ENCODE results near the gene PCLAF.
"Not testable (repeated sequence)": the region's sequence is repeated elsewhere in the genome, so short reads cannot be mapped to it uniquely, and the experiment has no call there.

Gene PCLAF

GRCh38 chr15:64381000-64381751 is at the start of gene PCLAF:
PCLAF (minus strand) TSS chr15:64381441; CDS start chr15:64381371, 70 bp downstream.
- DNase-seq (ENCODE audit: low spot score): peak; percentile 93

- no peak for DNase-seq (ENCODE audit: low spot score)
Measured at GRCh38 chr15:64430000-64430735, 48.9 kb upstream of the PCLAF start.

GRCh38 chr15:64429448-64429847 is 48.2 kb upstream of the PCLAF start:
- no peak for DNase-seq (ENCODE audit: low spot score)

GRCh38 chr15:64426845-64427465 is 45.7 kb upstream of the PCLAF start:
- no peak for DNase-seq (ENCODE audit: low spot score)

- DNase-seq (ENCODE audit: low spot score): no peak
Measured at GRCh38 chr15:64425221-64425620, 44.0 kb upstream of the PCLAF start.

- DNase-seq (ENCODE audit: low spot score): no peak
Measured at GRCh38 chr15:64423970-64424369, 42.7 kb upstream of the PCLAF start.

- no peak for DNase-seq (ENCODE audit: low spot score)
Measured at GRCh38 chr15:64422697-64423096, 41.5 kb upstream of the PCLAF start.

- no peak for DNase-seq (ENCODE audit: low spot score)
Measured at GRCh38 chr15:64412216-64412615, 31.0 kb upstream of the PCLAF start.

GRCh38 chr15:64400583-64400982 is 19.3 kb upstream of the PCLAF start:
- no peak for DNase-seq (ENCODE audit: low spot score)

GRCh38 chr15:64398575-64398974 is 17.3 kb upstream of the PCLAF start:
- peak; percentile 54 for DNase-seq (ENCODE audit: low spot score)

GRCh38 chr15:64396789-64397188 is 15.5 kb upstream of the PCLAF start:
- no peak for DNase-seq (ENCODE audit: low spot score)

- not testable (repeated sequence) for DNase-seq (ENCODE audit: low spot score)
Measured at GRCh38 chr15:64392471-64392870, 11.2 kb upstream of the PCLAF start.

GRCh38 chr15:64389036-64389435 is 7.8 kb upstream of the PCLAF start:
- no peak for DNase-seq (ENCODE audit: low spot score)

GRCh38 chr15:64387562-64388168 is 6.4 kb upstream of the PCLAF start, which contains the start of gene TRIP4:
TRIP4 (plus strand) TSS chr15:64387836; CDS start chr15:64387864, 28 bp downstream.
- peak; percentile 98 for DNase-seq (ENCODE audit: low spot score)

GRCh38 chr15:64386291-64386690 is 5.0 kb upstream of the PCLAF start:
- DNase-seq (ENCODE audit: low spot score): no peak

GRCh38 chr15:64383760-64384159 is 2.5 kb upstream of the PCLAF start:
- no peak for DNase-seq (ENCODE audit: low spot score)

- not testable (repeated sequence) for DNase-seq (ENCODE audit: low spot score)
Measured at GRCh38 chr15:64380130-64380870, 941 bp downstream of the PCLAF start.

- no peak for DNase-seq (ENCODE audit: low spot score)
Measured at GRCh38 chr15:64379216-64379960, 1.9 kb downstream of the PCLAF start.

GRCh38 chr15:64373360-64373759 is 7.9 kb downstream of the PCLAF start:
- no peak for DNase-seq (ENCODE audit: low spot score)

GRCh38 chr15:64371383-64371782 is 9.9 kb downstream of the PCLAF start:
- DNase-seq (ENCODE audit: low spot score): not testable (repeated sequence)

GRCh38 chr15:64369078-64369607 is 12.1 kb downstream of the PCLAF start:
- DNase-seq (ENCODE audit: low spot score): no peak
